ENCODE data around the gene ZMYM4.
"Not testable (repeated sequence)": the region's sequence is repeated elsewhere in the genome, so short reads cannot be mapped to it uniquely, and the experiment has no call there.

Gene ZMYM4

GRCh38 chr1:35369922-35370671, 101.6 kb downstream of the ZMYM4 start:
- Histone ChIP-seq H3K4me1 (peaks cover 0 to 11% (median 0%) of the 10 kb centered on the region in 4 donors), H3K27me3 (no peaks in the 10 kb centered on the region), H3K27ac (peak overlapping the region; percentile 28 to 41), H3K9me3 (no peaks in the 10 kb centered on the region), H3K36me3 (peaks cover 0 to 9% (median 0%) of the 10 kb centered on the region in 3 donors), H3K4me3 (no peak overlapping the region)
- intact Hi-C loops (cut with DNase I; ENCODE audit: low total_unique reads) = no loop called here
- TF ChIP-seq CTCF (IDR thresholded peaks at IDR 0.05) = no peak
- peak in 1 of 2 donors; percentile 41 for DNase-seq

GRCh38 chr1:35371506-35371905, 103.0 kb downstream of the ZMYM4 start:
- DNase-seq = no peak
- intact Hi-C loops (cut with DNase I; ENCODE audit: low total_unique reads) = no loop called here
- H3K27me3 ChIP-seq = no peaks in the 10 kb centered on the region
- H3K9me3 ChIP-seq = no peaks in the 10 kb centered on the region
- peaks cover 0 to 11% (median 0%) of the 10 kb centered on the region in 4 donors for H3K4me1 ChIP-seq
- no peak overlapping the region for H3K4me3 ChIP-seq
- peaks cover 0 to 9% (median 0%) of the 10 kb centered on the region in 3 donors for H3K36me3 ChIP-seq
- no peak overlapping the region for H3K27ac ChIP-seq
- TF ChIP-seq CTCF (IDR thresholded peaks at IDR 0.05) = no peak

- DNase-seq = no peak
These were observed 109.0 kb downstream of the ZMYM4 start for GRCh38 chr1:35377555-35377954.

GRCh38 chr1:35379317-35380000, 111.0 kb downstream of the ZMYM4 start:
- TF ChIP-seq CTCF (IDR thresholded peaks at IDR 0.05) = no peak
- no peaks in the 10 kb centered on the region for H3K27me3 ChIP-seq
- intact Hi-C loops (cut with DNase I; ENCODE audit: low total_unique reads) = no loop called here

More at GRCh38 chr1:35377555-35377954, 109.0 kb downstream of the ZMYM4 start:
- intact Hi-C loops (cut with DNase I; ENCODE audit: low total_unique reads) = no loop called here
- no peaks in the 10 kb centered on the region for H3K9me3 ChIP-seq
- H3K27me3 ChIP-seq = no peaks in the 10 kb centered on the region
- no peaks in the 10 kb centered on the region for H3K4me1 ChIP-seq
- H3K4me3 ChIP-seq = no peak overlapping the region
- H3K27ac ChIP-seq = no peak overlapping the region
- peaks cover 0 to 9% (median 0%) of the 10 kb centered on the region in 3 donors for H3K36me3 ChIP-seq
- no peak for TF ChIP-seq CTCF (IDR thresholded peaks at IDR 0.05)

GRCh38 chr1:35380111-35380510, 111.6 kb downstream of the ZMYM4 start:
- H3K36me3 ChIP-seq; H3K4me1 ChIP-seq; DNase-seq; intact Hi-C loops (cut with DNase I; ENCODE audit: low total_unique reads); H3K4me3 ChIP-seq; H3K9me3 ChIP-seq; H3K27me3 ChIP-seq; H3K27ac ChIP-seq: not testable (repeated sequence)

More at GRCh38 chr1:35379317-35380000, 111.0 kb downstream of the ZMYM4 start:
- Histone ChIP-seq H3K9me3 (no peaks in the 10 kb centered on the region), H3K27ac (no peak overlapping the region), H3K4me3 (no peak overlapping the region), H3K4me1 (no peaks in the 10 kb centered on the region), H3K36me3 (peaks cover 0 to 6% (median 0%) of the 10 kb centered on the region in 3 donors)
- DNase-seq = no peak

- no peaks in the 10 kb centered on the region for H3K4me1 ChIP-seq
- intact Hi-C loops (cut with DNase I; ENCODE audit: low total_unique reads) = no loop called here
- DNase-seq = no peak
- H3K36me3 ChIP-seq = peaks cover 7 to 28% (median 10%) of the 10 kb centered on the region in 3 donors
- no peaks in the 10 kb centered on the region for H3K27me3 ChIP-seq
- no peak for TF ChIP-seq CTCF (IDR thresholded peaks at IDR 0.05)
- no peaks in the 10 kb centered on the region for H3K9me3 ChIP-seq
- no peak overlapping the region for H3K4me3 ChIP-seq
- H3K27ac ChIP-seq = no peak overlapping the region
These were observed 113.6 kb downstream of the ZMYM4 start for GRCh38 chr1:35382107-35382506.

Data from tibial artery (tissue), 4 donors.